NCI-H1105 (cell line): Measurements from ENCODE around the gene RAB34.

Experiments used
- DNase-seq: peaks from one replicate; lab custom pipeline; 2025; lab: John Stamatoyannopoulos, UW

RAB34 gene

GRCh38 chr17:28684963-28685362 is 32.7 kb downstream of the RAB34 start:
- no peak for DNase-seq

- no peak for DNase-seq
Measured at GRCh38 chr17:28682655-28683054, 35.0 kb downstream of the RAB34 start.

- no peak for DNase-seq
Measured at GRCh38 chr17:28675980-28676379, 41.7 kb downstream of the RAB34 start.

GRCh38 chr17:28675490-28675889 is 42.2 kb downstream of the RAB34 start:
- no peak for DNase-seq

GRCh38 chr17:28669918-28670317 is 47.8 kb downstream of the RAB34 start:
- DNase-seq: no peak

- DNase-seq: no peak
Measured at GRCh38 chr17:28667870-28668269, 49.8 kb downstream of the RAB34 start.

- no peak for DNase-seq
Measured at GRCh38 chr17:28665994-28666393, 51.7 kb downstream of the RAB34 start.
